IMR-90 (cell line): ENCODE measurements around the gene CTXN3. TPM values are rescaled to one million over a fixed set of nuclear protein-coding genes. Genes with fewer than 3 reads are reported as not detected.
A peak's percentile ranks its signal among the peaks of the same experiment; 100 is the strongest.

Experiments used
- ATAC-seq: fragments of 200-7000 bp; cut with Tn5 transposase; 2 replicates; pipeline ENCODE4 v1.9.1; 2020; ENCODE audit warnings: low read depth, mild to moderate bottlenecking, moderate library complexity
- BruUV-seq: library from RNA; stranded (reverse); fragments of 400-500 nt; replicated peaks from 2 replicates; lab custom pipeline; 2021; lab: Mats Ljungman, UMichigan
- CTCF ChIA-PET: fragments of 300-600 bp; formaldehyde crosslinking; extraction: SDS; loops from one replicate; lab custom pipeline; 2021; ENCODE audit warnings: antibody characterized with exemption; lab: Yijun Ruan, JAX
- POLR2A ChIA-PET: fragments of 300-600 bp; sonication (Branson Sonifier 250); formaldehyde crosslinking; loops from one replicate; lab custom pipeline; 2022; ENCODE audit warnings: antibody characterized with exemption; ENCODE audit not compliant: unreplicated experiment; lab: Charles Lee
- DNase-seq: peaks from one replicate; pipeline ENCODE4 v3.0.0; 2013
- H2AFZ ChIP-seq: replicated peaks from 2 replicates; pipeline ENCODE3; 2013; ENCODE audit warnings: low read length, mild to moderate bottlenecking; ENCODE audit not compliant: poor library complexity
- H2AK5ac ChIP-seq: 2 replicates; pipeline ENCODE4 v1.6.1; 2013; ENCODE audit warnings: low read depth, low read length, inconsistent platforms
- H2AK9ac ChIP-seq: replicated peaks from 2 replicates; pipeline ENCODE3; 2013; ENCODE audit warnings: mild to moderate bottlenecking, low read depth, low read length, moderate library complexity; ENCODE audit not compliant: poor library complexity
- H2BK120ac ChIP-seq: 2 replicates; pipeline ENCODE4 v1.6.1; 2013; ENCODE audit warnings: low read depth, low read length, inconsistent platforms
- H2BK15ac ChIP-seq: 3 replicates; pipeline ENCODE4 v1.6.1; 2013; ENCODE audit warnings: low read depth, low read length, inconsistent platforms
- H2BK20ac ChIP-seq: 2 replicates; pipeline ENCODE4 v1.6.1; 2013; ENCODE audit warnings: low read depth, mild to moderate bottlenecking, inconsistent platforms, low read length, moderate library complexity
- H2BK5ac ChIP-seq: 2 replicates; pipeline ENCODE4 v1.6.1; 2013; ENCODE audit warnings: mild to moderate bottlenecking, low read depth, low read length, inconsistent platforms; ENCODE audit not compliant: poor library complexity, severe bottlenecking
- H3K14ac ChIP-seq: replicated peaks from 2 replicates; pipeline ENCODE4 v1.6.1; 2013; ENCODE audit warnings: low read depth, low read length, inconsistent platforms
- H3K18ac ChIP-seq: 2 replicates; pipeline ENCODE4 v1.6.1; 2013; ENCODE audit warnings: low read depth, low read length, control low read depth
- H3K23ac ChIP-seq: 2 replicates; pipeline ENCODE4 v1.6.1; 2013; ENCODE audit warnings: low read depth, low read length, inconsistent platforms
- H3K27ac ChIP-seq: 2 replicates; pipeline ENCODE4 v1.5.1; 2013; ENCODE audit warnings: mild to moderate bottlenecking, control low read depth, low read length; ENCODE audit not compliant: insufficient read depth
- H3K27me3 ChIP-seq: 2 replicates; pipeline ENCODE4 v1.6.1; 2013; ENCODE audit warnings: low read length; ENCODE audit not compliant: control insufficient read depth, insufficient read depth
- H3K36me3 ChIP-seq: 2 replicates; pipeline ENCODE4 v1.6.1; 2013; ENCODE audit warnings: low read length, mixed read lengths; ENCODE audit not compliant: control insufficient read depth, insufficient read depth
- H3K4ac ChIP-seq: 2 replicates; pipeline ENCODE4 v1.6.1; 2013; ENCODE audit warnings: low read depth, low read length, inconsistent platforms
- H3K4me1 ChIP-seq: 2 replicates; pipeline ENCODE4 v1.6.1; 2013; ENCODE audit warnings: low read length, mixed read lengths; ENCODE audit not compliant: control insufficient read depth, insufficient read depth
- H3K4me2 ChIP-seq: 2 replicates; pipeline ENCODE4 v1.6.1; 2013; ENCODE audit warnings: low read depth, mild to moderate bottlenecking, control low read depth, low read length, moderate library complexity
- H3K4me3 ChIP-seq: 2 replicates; pipeline ENCODE4 v1.5.1; 2013; ENCODE audit warnings: low read depth, mild to moderate bottlenecking, control low read depth, low read length, moderate library complexity; ENCODE audit not compliant: insufficient read depth
- H3K56ac ChIP-seq: 2 replicates; pipeline ENCODE4 v1.6.1; 2013; ENCODE audit warnings: low read length, inconsistent platforms; ENCODE audit not compliant: insufficient read depth; ENCODE audit errors: extremely low read depth
- H3K79me1 ChIP-seq, 2 experiments: 2 replicates each; pipeline ENCODE4 v1.6.1; 2013; ENCODE audit warnings: low read length in 2 of 2, inconsistent platforms in 1 of 2, low read depth in 1 of 2
- H3K9ac ChIP-seq: 2 replicates; pipeline ENCODE4 v1.6.1; 2013; ENCODE audit warnings: low read depth, low read length, control low read depth
- H3K9me1 ChIP-seq: 2 replicates; pipeline ENCODE4 v1.6.1; 2013; ENCODE audit warnings: low read length, inconsistent platforms; ENCODE audit not compliant: insufficient read depth
- H3K9me3 ChIP-seq: 2 replicates; pipeline ENCODE4 v1.6.1; 2013; ENCODE audit warnings: low read length; ENCODE audit not compliant: control insufficient read depth, insufficient read depth
- H4K20me1 ChIP-seq: 2 replicates; pipeline ENCODE4 v1.6.1; 2013; ENCODE audit warnings: low read length, inconsistent platforms; ENCODE audit not compliant: insufficient read depth
- H4K5ac ChIP-seq: 2 replicates; pipeline ENCODE4 v1.6.1; 2013; ENCODE audit warnings: mild to moderate bottlenecking, low read depth, low read length, control low read depth
- H4K8ac ChIP-seq, 2 experiments: 2 replicates each; pipeline ENCODE4 v1.6.1; 2013; ENCODE audit warnings: low read depth in 2 of 2, low read length in 2 of 2, control low read depth in 1 of 2, inconsistent platforms in 1 of 2
- H4K91ac ChIP-seq: 2 replicates; pipeline ENCODE4 v1.6.1; 2013; ENCODE audit warnings: low read depth, low read length, inconsistent platforms; ENCODE audit not compliant: insufficient read depth
- BHLHE40 ChIP-seq: fragments of 150-350 bp; IDR thresholded peaks from 2 replicates; pipeline ENCODE4 v1.6.1; 2016; ENCODE audit warnings: mild to moderate bottlenecking, low read depth, low read length
- CEBPB ChIP-seq: IDR thresholded peaks from 2 replicates; pipeline ENCODE4 v1.6.1; 2012; ENCODE audit warnings: low read depth, low read length, improper control_type of control experiment
- CTCF ChIP-seq: conservative IDR thresholded peaks from 2 replicates; pipeline ENCODE4 v1.5.1; 2012; ENCODE audit warnings: mild to moderate bottlenecking, low read depth, low read length, improper control_type of control experiment
- MAFK ChIP-seq: IDR thresholded peaks from 2 replicates; pipeline ENCODE4 v1.6.1; 2012; ENCODE audit warnings: low read depth, low read length, improper control_type of control experiment
- MAZ ChIP-seq: IDR thresholded peaks from 2 replicates; pipeline ENCODE4 v1.6.1; 2012; ENCODE audit warnings: low read depth, mild to moderate bottlenecking, low read length, improper control_type of control experiment, moderate library complexity, borderline replicate concordance
- NFE2L2 ChIP-seq: fragments of 150-350 bp; IDR thresholded peaks from 2 replicates; pipeline ENCODE4 v1.6.1; 2016; ENCODE audit warnings: low read depth, mild to moderate bottlenecking, low read length
- RAD21 ChIP-seq: IDR thresholded peaks from 2 replicates; pipeline ENCODE4 v1.6.1; 2012; ENCODE audit warnings: low read length, improper control_type of control experiment
- RFX5 ChIP-seq: IDR thresholded peaks from 2 replicates; pipeline ENCODE4 v1.8.0; 2012; ENCODE audit warnings: low read depth, mild to moderate bottlenecking, low read length, moderate library complexity
- WGBS, 2 experiments: methylation state at CpG; one replicate each; pipeline versions ENCODE4 v1.1.5 to v1.1.7; 2013; ENCODE audit warnings: missing lambda C conversion rate in 2 of 2; ENCODE audit not compliant: insufficient read length in 1 of 2; ENCODE audit errors: extremely low coverage in 2 of 2; 5-methylcytosine and 5-hydroxymethylcytosine counted together
- dilution Hi-C: fragments of 300-500 bp; cut with HindIII; formaldehyde crosslinking; loops from one replicate; pipeline ENCODE4 v1.14.3; 2018; ENCODE audit warnings: low sequenced_read_pairs; ENCODE audit not compliant: unreplicated experiment
- in situ Hi-C: fragments of 300-500 bp; cut with MboI; formaldehyde crosslinking; loops from 3 replicates; pipeline ENCODE4 v1.14.3; 2019; ENCODE audit warnings: low sequenced_read_pairs, inconsistent platforms, mixed read lengths
- intact Hi-C: fragments of 100-400 bp; cut with micrococcal nuclease; formaldehyde crosslinking; loops from 2 replicates; pipeline ENCODE4 v1.10.0; 2022
- polyA plus RNA-seq, 3 experiments: library from polyadenylated mRNA; depleted of rRNA; stranded (reverse); fragments of >200 nt; gene quantifications; 2 replicates each; pipeline ENCODE4 v1.2.3, GENCODE V29; 2012; ENCODE audit warnings: low replicate concordance in 1 of 3
- total RNA-seq: library from RNA; depleted of rRNA; stranded (reverse); fragments of >200 nt; gene quantifications from 2 replicates; pipeline ENCODE4 v1.2.3, GENCODE V29; 2012
- TF ChIP-seq, protein P1 (sequence below): fragments of 150-350 bp; IDR thresholded peaks from 2 replicates; pipeline ENCODE4 v1.6.1; 2017; ENCODE audit warnings: mild to moderate bottlenecking, antibody characterized with exemption, low read length, low read depth

The CTXN3 gene
- total and polyA plus RNA-seq, 2 of the 4 experiments (the other 2 are of a cell fraction), result not detected

- TF ChIP-seq CEBPB, result no peak
Measured at GRCh38 chr5:127697894-127698600, 49.2 kb downstream of the CTXN3 start (continued).

GRCh38 chr5:127699416-127699815, 50.5 kb downstream of the CTXN3 start:
- BruUV-seq, result no TSS peak
- Histone ChIP-seq H3K23ac (no peak overlapping the region), H2AK9ac (no peak overlapping the region), H4K8ac (no peak overlapping the region), H3K9me3 (no peaks in the 10 kb centered on the region), H3K9me1 (no peaks in the 10 kb centered on the region), H2BK5ac (no peak overlapping the region), H3K4ac (no peak overlapping the region), H4K91ac (no peak overlapping the region), H2BK20ac (peak overlapping the region; percentile 6; the same call in 1 of the 2 replicates), H3K4me2 (peak overlapping the region; percentile 10; the same call in 1 of the 2 replicates), H3K4me1 (peaks cover 6% of the 10 kb centered on the region; the same call in 1 of the 2 replicates), H2AK5ac (no peak overlapping the region), H3K4me3 (no peak overlapping the region), H2BK15ac (0 out of 3 replicates have a peak overlapping the region, but pooled peaks have one; percentile 74), H2BK120ac (no peak overlapping the region), H3K36me3 (no peaks in the 10 kb centered on the region), H3K9ac (no peak overlapping the region), H4K20me1 (no peaks in the 10 kb centered on the region), H3K14ac (0 out of 2 replicates have a peak overlapping the region, but pooled peaks have one; percentile 12), H3K56ac (no peak overlapping the region), H3K18ac (no peak overlapping the region; the same call in 1 of the 2 replicates), H2AFZ (no peak overlapping the region), H3K79me1 (no peaks in the 10 kb centered on the region), H3K27me3 (no peaks in the 10 kb centered on the region), H3K27ac (no peak overlapping the region), H4K5ac (no peak overlapping the region)
- ATAC-seq, result peak; percentile 45
- dilution Hi-C loops (no loop called here), intact Hi-C loops (no loop called here), in situ Hi-C loops (no loop called here)
- CTCF ChIA-PET, result no interaction called here
- POLR2A ChIA-PET, result no interaction called here
- DNase-seq, result peak; percentile 17
- TF ChIP-seq CTCF, result no peak
- TF ChIP-seq RFX5, result no peak
- no peak for TF ChIP-seq NFE2L2
- TF ChIP-seq MAFK, result no peak
- TF ChIP-seq MAZ, result no peak
- TF ChIP-seq, protein P1, sequence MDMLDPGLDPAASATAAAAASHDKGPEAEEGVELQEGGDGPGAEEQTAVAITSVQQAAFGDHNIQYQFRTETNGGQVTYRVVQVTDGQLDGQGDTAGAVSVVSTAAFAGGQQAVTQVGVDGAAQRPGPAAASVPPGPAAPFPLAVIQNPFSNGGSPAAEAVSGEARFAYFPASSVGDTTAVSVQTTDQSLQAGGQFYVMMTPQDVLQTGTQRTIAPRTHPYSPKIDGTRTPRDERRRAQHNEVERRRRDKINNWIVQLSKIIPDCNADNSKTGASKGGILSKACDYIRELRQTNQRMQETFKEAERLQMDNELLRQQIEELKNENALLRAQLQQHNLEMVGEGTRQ, result no peak
- TF ChIP-seq BHLHE40, result no peak
- no peak for TF ChIP-seq RAD21
- WGBS, 2 experiments, result no CpG with 5 or more reads among the region's 5 CpGs
